Epidermal melanocyte (primary cell): ENCODE results near the gene ERO1B.
"Not testable (repeated sequence)": the region's sequence is repeated elsewhere in the genome, so short reads cannot be mapped to it uniquely, and the experiment has no call there.

Experiments used
- DNase-seq: peaks from one replicate; pipeline ENCODE4 v3.0.0; 2011; ENCODE audit warnings: low spot score; ENCODE audit not compliant: insufficient read length

The ERO1B gene

GRCh38 chr1:236281654-236282424 lies at the start of gene ERO1B:
ERO1B (minus strand) TSS chr1:236281958; CDS start chr1:236281783, 175 bp downstream.
- peak; percentile 82 for DNase-seq

DNA sequence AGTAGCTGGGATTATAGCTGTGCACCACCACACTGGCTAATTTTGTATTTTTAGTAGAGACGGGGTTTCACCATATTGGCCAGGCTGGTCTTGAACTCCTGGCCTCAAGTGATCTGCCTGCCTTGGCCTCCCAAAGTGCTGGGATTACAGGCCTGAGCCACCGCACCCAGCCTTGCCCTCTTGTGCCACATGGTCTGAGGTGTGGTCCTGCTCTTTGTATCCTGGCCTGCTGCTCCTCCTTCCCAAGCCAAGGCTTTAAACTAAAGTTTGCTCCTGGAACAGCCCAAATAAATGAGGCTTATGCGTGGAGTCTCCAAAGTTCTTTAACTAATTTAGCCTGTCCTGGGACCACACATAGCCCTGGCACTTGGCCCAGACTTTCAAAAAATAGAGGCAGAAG lies 49.7 kb upstream of the ERO1B start:
- DNase-seq = not testable (repeated sequence)

DNA sequence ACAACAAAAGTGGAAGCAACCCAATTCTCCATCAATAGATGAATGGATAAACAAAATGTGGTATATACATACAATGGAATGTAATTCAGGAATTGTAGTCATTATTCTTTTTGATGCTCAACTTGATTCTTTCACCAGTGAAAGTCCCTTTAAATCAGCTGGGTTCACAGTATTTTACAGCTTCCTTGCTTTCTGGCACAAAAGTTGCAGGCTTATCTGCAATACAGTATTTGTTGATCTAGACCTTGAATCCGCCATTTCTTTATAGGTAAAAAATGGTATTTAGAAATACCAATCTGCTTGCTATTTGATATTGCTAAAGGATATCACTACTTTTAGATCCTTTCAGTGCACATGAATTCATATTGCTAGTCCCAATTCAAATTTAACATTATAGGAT lies 44.7 kb upstream of the ERO1B start:
- no peak for DNase-seq

GRCh38 chr1:236325567-236325966 lies 43.8 kb upstream of the ERO1B start:
- DNase-seq = no peak

DNA sequence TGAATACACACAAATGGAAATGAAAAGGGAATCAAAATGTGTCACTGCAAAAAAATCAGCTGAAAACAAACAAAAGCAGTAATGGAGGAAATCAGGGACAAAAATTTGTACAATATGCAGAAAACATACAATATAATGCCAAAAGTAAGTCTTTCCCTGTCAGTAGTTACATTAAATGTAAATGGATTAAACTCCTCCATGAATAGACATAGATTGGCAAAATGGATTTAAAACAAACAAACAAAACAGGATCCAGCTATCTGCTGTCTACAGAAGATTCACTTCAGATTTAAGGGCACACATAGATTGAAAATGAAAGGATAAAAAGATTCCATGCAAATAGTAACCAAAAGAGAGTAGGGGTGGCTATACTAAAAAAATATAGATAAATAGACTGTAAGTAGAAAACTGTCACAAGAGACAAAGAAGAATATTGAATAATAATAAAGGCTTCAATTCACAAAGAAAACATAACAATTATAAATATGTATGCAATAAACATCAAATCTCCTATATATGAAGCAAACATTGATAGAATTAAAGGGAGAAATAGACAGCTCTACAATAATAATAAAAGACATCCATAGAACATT lies 42.2 kb upstream of the ERO1B start:
- no peak for DNase-seq

DNA sequence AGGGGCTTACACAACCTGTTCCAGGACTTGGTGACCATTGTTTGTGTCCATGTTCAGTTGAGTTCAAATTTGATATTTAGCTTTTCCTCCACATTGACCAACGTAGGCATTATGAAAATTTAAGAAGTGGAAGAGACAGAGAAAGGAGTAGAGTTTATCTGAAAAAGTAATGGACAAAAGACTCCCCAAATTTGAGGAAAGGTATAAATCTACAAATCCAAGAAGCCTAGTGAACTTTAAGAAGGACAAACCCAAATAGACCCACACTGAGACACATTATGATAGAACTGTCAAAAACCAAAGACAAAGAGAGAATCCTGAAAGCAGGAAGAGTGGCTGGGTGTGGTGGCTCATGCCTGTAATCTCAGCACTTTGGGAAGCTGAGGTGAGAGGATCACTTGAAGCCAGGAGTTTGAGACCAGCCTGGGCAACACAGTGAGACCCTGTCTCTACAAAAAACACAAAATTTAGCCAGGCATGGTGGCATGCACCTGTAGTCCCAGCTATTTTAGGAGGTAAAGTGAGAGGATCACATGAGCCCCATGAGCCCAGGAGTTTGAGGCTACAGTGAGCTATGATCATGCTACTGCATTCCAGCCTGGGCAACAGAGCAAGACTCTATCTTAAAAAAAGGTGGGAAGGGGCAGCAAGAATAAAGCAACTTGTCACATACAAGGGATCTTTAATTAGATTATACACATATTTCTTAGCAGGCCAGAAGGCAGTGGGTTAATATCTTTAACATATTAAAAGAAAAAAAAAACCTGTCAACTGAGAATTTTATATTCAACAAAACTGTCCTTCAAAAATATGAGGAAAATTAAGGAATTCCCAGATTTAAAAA lies 41.0 kb upstream of the ERO1B start:
- no peak for DNase-seq

DNA sequence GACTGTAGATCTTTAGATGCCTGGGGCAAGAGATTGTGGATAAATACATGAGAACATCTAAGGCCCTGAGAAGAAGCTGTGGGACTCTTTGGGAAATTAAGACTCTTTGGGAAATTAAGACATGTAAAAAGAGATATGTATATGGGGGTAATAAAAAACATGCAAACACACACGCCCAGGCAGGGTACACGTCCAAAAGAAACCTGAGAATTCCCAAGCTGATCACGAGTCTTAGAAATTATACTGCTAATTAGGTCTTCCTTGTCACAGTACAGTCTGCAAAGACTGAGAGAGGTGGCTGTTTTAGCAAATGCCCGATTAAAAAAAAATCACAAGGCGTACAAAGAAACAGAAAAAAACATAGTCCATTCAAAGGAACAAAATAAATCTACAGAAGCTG lies 39.3 kb upstream of the ERO1B start:
- no peak for DNase-seq

DNA sequence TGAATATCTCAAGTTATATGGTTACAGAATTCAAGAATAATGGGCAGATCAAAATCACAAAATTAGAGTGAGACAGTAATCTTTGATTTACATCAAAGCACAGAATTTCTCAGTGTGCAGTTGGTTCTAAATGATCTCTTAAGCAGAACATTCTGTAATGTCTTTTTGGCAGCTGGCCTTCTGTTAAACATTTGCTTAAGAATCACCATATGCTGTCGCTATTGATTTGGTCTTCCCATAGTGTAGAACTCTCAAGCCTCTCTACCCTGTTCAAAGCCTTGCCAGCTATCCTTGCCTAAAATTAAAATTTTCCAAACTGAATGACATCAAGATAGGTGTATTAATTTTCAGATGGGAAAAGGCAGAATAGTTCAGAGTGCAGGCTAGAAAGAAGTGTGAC lies 38.9 kb upstream of the ERO1B start:
- no peak for DNase-seq

DNA sequence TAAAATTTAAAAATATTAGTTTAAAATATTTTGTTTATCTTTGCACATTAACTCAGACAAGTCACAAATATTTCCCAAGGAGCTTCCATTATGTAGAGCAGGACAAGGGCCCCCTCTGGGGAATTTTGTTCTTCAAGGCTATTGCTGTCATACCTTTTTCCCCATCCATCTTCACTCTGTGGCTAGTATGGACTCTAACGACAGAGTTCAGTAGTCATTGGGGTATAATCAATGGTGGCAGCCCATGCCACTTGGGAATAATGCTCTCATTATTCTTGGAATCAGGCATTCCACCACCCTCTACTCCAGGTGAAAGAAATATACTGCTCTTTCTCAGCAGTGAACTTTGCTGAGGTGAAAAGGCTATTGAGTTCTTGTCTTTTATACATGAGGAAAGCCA lies 38.5 kb upstream of the ERO1B start:
- DNase-seq = no peak

DNA sequence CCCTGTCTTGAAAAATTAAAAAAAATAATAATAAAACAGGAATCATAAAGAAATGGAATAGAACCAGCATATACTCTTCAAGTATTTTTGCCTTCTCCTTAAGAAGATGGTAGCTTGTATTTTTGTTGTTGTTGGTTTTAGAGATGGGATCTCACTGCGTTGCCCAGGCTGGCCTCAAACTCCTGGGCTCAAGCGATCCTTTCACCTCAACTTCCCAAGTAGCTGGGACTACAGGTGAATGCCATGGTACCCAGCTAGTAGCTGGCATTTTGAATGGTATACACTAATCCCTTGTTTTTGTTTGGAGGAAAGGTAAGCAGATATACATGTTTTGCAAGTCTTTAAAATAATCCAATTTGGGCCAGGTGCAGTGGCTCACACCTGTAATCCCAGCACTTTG lies 34.7 kb upstream of the ERO1B start:
- no peak for DNase-seq

DNA sequence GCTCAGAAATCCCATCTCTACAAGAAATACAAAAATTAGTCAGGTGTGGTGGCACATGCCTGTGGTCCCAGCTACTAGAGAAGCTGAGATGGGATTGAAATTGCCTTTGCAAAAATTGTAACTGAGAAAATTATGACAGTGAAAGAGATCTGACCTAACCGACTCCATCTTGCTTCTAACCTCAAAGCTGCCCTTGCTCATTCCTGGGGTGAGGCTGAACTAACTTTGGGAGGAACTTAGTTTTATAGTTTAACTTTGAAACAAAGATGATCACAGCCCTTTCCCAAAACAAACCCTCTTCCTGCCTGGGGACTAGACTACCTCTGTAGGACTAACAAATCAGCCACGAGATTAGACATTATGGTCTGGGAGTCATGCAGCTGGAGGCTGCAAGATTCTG lies 33.8 kb upstream of the ERO1B start:
- no peak for DNase-seq

DNA sequence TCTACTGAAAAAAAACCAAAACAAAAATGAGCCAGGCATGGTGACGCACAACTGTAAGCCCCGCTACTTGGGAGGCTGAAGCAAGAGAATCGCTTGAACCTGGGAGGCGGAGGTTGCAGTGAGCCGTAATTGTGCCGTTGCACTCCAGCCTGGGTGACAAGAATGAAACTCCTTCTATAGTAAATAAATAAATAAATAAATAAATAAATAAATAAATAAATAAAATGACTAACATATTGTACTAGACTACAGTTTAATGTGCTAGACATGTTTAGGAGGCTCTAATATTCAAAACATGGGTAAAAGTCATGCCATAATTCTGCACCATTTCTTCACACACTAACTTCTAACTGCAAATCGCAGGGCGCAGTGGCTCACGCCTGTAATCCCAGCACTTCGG lies 33.3 kb upstream of the ERO1B start:
- no peak for DNase-seq

DNA sequence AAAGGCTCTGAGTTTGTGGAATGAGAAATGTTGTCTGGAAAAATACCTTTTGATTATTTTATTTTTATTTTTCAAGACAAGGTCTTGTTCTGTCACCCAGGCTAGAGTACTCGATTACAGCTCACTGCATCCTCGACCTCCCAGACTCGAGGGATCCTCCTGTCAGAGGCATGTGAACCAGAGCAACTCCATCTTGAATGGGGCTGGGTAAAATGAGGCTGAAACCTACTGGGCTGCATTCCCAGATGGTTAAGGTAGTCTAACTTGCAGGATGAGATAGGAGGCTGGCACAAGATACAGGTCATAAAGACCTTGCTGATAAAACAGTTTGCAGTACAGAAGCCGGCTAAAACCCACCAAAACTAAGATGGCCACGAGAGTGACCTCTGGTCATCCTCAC lies 32.3 kb upstream of the ERO1B start:
- not testable (repeated sequence) for DNase-seq

GRCh38 chr1:236313427-236313826 lies 31.7 kb upstream of the ERO1B start:
- no peak for DNase-seq

GRCh38 chr1:236311040-236311439 lies 29.3 kb upstream of the ERO1B start:
- DNase-seq = no peak

- no peak for DNase-seq
Measured at GRCh38 chr1:236308827-236309226, 27.1 kb upstream of the ERO1B start.

- DNase-seq = no peak
Measured at GRCh38 chr1:236307435-236307834, 25.7 kb upstream of the ERO1B start.

DNA sequence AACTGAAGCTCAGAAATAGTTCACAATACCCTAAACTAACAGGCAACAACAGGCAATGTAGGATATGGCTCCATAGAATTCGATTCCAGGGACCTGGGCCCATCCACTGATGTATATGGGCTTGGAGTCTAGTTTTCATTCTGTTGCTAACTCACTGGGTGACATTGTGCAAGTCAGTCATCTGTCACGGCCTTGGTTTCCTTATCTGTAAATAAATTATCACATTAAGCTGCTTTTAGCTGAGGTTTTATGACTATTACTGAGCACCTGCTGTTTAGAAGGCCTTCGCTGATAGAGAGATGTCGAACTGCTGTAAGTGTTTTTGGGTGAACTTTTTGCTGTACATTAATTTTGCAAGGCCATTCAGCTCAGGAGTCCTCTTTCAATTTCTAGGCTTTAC lies 22.9 kb upstream of the ERO1B start:
- DNase-seq = no peak

DNA sequence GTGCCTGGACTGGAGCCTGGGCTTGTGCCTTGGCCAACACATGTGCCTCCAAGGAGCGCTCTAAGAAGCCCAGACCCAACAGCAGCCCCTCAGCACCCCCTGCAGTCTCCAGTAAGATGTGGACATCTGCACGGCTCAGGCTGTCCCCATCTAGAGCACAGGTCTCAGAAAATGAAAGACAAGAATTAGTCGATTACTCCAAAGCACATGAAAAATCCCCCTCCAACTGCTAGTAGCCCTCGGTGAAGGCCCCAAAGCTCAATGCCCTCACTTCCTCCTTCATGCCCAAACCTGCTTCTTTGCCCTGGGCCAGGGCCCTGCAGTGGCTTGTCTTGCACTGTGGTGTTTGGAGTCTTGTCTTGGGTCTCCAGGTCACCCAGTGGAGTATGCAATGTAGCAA lies 21.9 kb upstream of the ERO1B start:
- DNase-seq = no peak

GRCh38 chr1:236302941-236303340 lies 21.2 kb upstream of the ERO1B start:
- DNase-seq = no peak

DNA sequence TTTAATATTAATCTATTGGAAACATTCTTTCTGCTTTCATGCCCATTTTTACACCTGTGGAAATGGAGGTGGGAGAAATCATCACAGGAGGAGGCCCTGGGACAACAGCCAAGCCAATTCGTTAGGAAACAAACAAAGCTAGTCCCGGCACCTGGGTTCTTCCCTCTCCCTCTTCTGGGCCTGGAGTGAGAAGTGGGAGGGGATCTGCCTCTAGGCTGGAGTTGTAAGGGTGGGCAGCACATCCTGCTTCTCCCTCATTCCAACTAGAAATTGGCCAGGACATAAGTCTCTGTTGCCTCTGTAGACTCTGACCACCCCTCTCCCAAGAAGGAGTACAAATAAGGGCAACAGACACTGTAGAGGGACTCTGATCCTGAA lies 20.2 kb upstream of the ERO1B start:
- DNase-seq = no peak
